Erythroblast (primary cell): ENCODE results near the gene ISM1.

Experiments
- GATA1 ChIP-seq: IDR thresholded peaks from 2 replicates; pipeline ENCODE4 v1.6.1; 2011; ENCODE audit warnings: low read depth, mild to moderate bottlenecking, control low read depth, low read length, moderate library complexity
- POLR2A ChIP-seq: IDR thresholded peaks from 2 replicates; pipeline ENCODE4 v1.6.1; 2011; ENCODE audit warnings: mild to moderate bottlenecking, low read length

DNA sequence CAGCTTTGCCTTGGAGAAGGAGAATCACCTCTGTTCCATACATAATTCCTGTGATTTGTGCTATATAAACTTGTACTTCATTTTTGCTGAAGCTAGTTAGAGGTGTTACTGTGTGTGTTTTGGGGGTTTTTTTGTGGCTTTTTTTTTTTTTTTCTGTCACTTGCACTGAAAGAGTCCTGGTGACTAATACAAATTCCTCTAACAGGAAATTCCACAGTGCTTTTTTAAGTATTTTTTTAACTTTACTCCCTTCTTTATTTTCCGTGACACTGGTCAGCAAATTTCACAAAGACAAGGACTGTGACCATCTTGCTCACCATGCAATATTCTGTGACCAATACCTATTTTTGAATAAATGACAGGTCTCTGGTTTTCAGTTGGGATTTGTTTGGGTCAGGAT lies 110.5 kb downstream of the ISM1 start:
- TF ChIP-seq POLR2A (no peak), GATA1 (no peak)
